CD14-positive monocyte (primary cell): ENCODE measurements around the gene IL36G. TPM values are rescaled to one million over a fixed set of nuclear protein-coding genes. Genes with fewer than 3 reads are reported as not detected.

Experiments
- DNase-seq, 3 donors: peaks; one replicate each; pipeline ENCODE4 v3.0.0-alpha.2; 2011 to 2022
- H2AFZ ChIP-seq: 2 replicates; pipeline ENCODE4 v1.6.0; 2012; ENCODE audit warnings: mild to moderate bottlenecking, low read depth, low read length, inconsistent platforms; ENCODE audit not compliant: insufficient read depth, poor library complexity, severe bottlenecking
- H3K27ac ChIP-seq, 2 donors: 1 replicate in 1 of 2; 2 replicates in 1 of 2; pipeline ENCODE4 v1.5.1; 2012 to 2013; ENCODE audit warnings: low read length in 2 of 2, control low read depth in 1 of 2, inconsistent platforms in 1 of 2, low read depth in 1 of 2, mild to moderate bottlenecking in 1 of 2
- H3K27me3 ChIP-seq, 2 donors: one replicate each; pipeline versions ENCODE4 v1.6.0 to v1.6.1; 2011 to 2013; ENCODE audit warnings: low read length in 2 of 2; ENCODE audit not compliant: control insufficient read depth in 2 of 2, insufficient read depth in 2 of 2
- H3K36me3 ChIP-seq, 2 donors: replicated peaks in 1 of 2; 1 replicate in 1 of 2; 2 replicates in 1 of 2; pipeline versions ENCODE4 v1.5.1 to v1.6.1; 2012 to 2013; ENCODE audit warnings: low read length in 2 of 2, control low read depth in 1 of 2, inconsistent platforms in 1 of 2, mild to moderate bottlenecking in 1 of 2; ENCODE audit not compliant: insufficient read depth in 2 of 2, control insufficient read depth in 1 of 2
- H3K4me1 ChIP-seq, 2 donors: 1 replicate in 1 of 2; 2 replicates in 1 of 2; pipeline versions ENCODE4 v1.5.1 to v1.6.1; 2012 to 2013; ENCODE audit warnings: low read length in 2 of 2, control low read depth in 1 of 2, inconsistent platforms in 1 of 2, mild to moderate bottlenecking in 1 of 2, moderate library complexity in 1 of 2; ENCODE audit not compliant: insufficient read depth in 2 of 2, control insufficient read depth in 1 of 2
- H3K4me2 ChIP-seq: replicated peaks from 2 replicates; pipeline ENCODE3; 2012; ENCODE audit warnings: low read length, moderate library complexity, mild to moderate bottlenecking; ENCODE audit not compliant: poor library complexity, severe bottlenecking; ENCODE audit errors: extremely low read depth
- H3K4me3 ChIP-seq, 3 experiments: fragments of 200-600 bp in 1 of 3; sonication (generic) in 1 of 3; replicated peaks in 1 of 3; 1 replicate in 2 of 3; 2 replicates in 1 of 3; pipeline ENCODE4 v1.5.1; 2011 to 2013; ENCODE audit warnings: low read length in 3 of 3, mild to moderate bottlenecking in 3 of 3, control low read depth in 2 of 3, low read depth in 2 of 3, inconsistent platforms in 1 of 3, moderate library complexity in 1 of 3
- H3K79me2 ChIP-seq: 2 replicates; pipeline ENCODE4 v1.6.0; 2012; ENCODE audit warnings: mild to moderate bottlenecking, control low read depth, inconsistent platforms, low read length, moderate library complexity; ENCODE audit not compliant: insufficient read depth
- H3K9ac ChIP-seq: 2 replicates; pipeline ENCODE4 v1.6.0; 2017; ENCODE audit warnings: low read length, mild to moderate bottlenecking; ENCODE audit not compliant: insufficient read depth, poor library complexity, severe bottlenecking
- H3K9me3 ChIP-seq, 2 donors: replicated peaks in 1 of 2; 1 replicate in 1 of 2; 2 replicates in 1 of 2; pipeline versions ENCODE4 v1.5.1 to v1.6.1; 2012 to 2013; ENCODE audit warnings: low read length in 2 of 2, control low read depth in 1 of 2; ENCODE audit not compliant: control insufficient read depth in 1 of 2, insufficient read depth in 1 of 2
- H4K20me1 ChIP-seq: 2 replicates; pipeline ENCODE4 v1.6.0; 2012; ENCODE audit warnings: mild to moderate bottlenecking, low read length, control low read depth, moderate library complexity; ENCODE audit not compliant: insufficient read depth
- H3K27ac Mint-ChIP-seq, 7 donors: one replicate each; pipeline ENCODE4 v1.8.0; 2020; ENCODE audit warnings: mild to moderate bottlenecking in 7 of 7, mixed read lengths in 7 of 7, moderate library complexity in 6 of 7, inconsistent platforms in 2 of 7
- H3K27me3 Mint-ChIP-seq, 3 donors: one replicate each; pipeline ENCODE4 v1.8.0; 2021 to 2022; ENCODE audit warnings: low read depth in 3 of 3, mild to moderate bottlenecking in 3 of 3, mixed read lengths in 3 of 3, moderate library complexity in 3 of 3, inconsistent platforms in 1 of 3
- H3K36me3 Mint-ChIP-seq, 2 donors: one replicate each; pipeline ENCODE4 v1.8.0; 2020; ENCODE audit warnings: mixed read lengths in 2 of 2, inconsistent platforms in 1 of 2, mild to moderate bottlenecking in 1 of 2
- H3K4me1 Mint-ChIP-seq: one replicate; pipeline ENCODE4 v1.8.0; 2020; ENCODE audit warnings: mild to moderate bottlenecking, mixed read lengths
- H3K4me3 Mint-ChIP-seq, 2 donors: one replicate each; pipeline ENCODE4 v1.8.0; 2020; ENCODE audit warnings: mild to moderate bottlenecking in 2 of 2, mixed read lengths in 2 of 2, moderate library complexity in 1 of 2
- H3K9me3 Mint-ChIP-seq, 7 donors: one replicate each; pipeline ENCODE4 v1.8.0; 2020 to 2022; ENCODE audit warnings: mixed read lengths in 7 of 7, mild to moderate bottlenecking in 6 of 7, moderate library complexity in 6 of 7, inconsistent platforms in 2 of 7
- CTCF ChIP-seq: fragments of 200-600 bp; IDR thresholded peaks from one replicate; pipeline ENCODE4 v1.8.0; 2022; ENCODE audit warnings: antibody characterized with exemption, mild to moderate bottlenecking
- WGBS: methylation state at CpG from one replicate; pipeline ENCODE4 v1.1.5; 2013; ENCODE audit warnings: missing lambda C conversion rate; ENCODE audit not compliant: insufficient coverage; 5-methylcytosine and 5-hydroxymethylcytosine counted together
- intact Hi-C, 2 donors: fragments of 100-400 bp; cut with micrococcal nuclease; formaldehyde crosslinking; loops; one replicate each; pipeline versions ENCODE4 v1.15.0 to v1.15.1; 2023
- polyA plus RNA-seq, 3 donors: library from polyadenylated mRNA; depleted of rRNA in 1 of 3; unstranded in 2 of 3; stranded (reverse) in 1 of 3; fragments of 300-500 nt in 2 of 3; fragments of >200 nt in 1 of 3; fragmentation: Illumina TruSeq in 2 of 3; gene quantifications; 1 replicate in 2 of 3; 2 replicates in 1 of 3; pipeline ENCODE4 v1.2.3, GENCODE V29; 2012 to 2021

Gene IL36G
- polyA plus RNA-seq, 3 donors: not detected

- no peaks in the 10 kb centered on the region for H3K9me3 ChIP-seq
- H3K27me3 ChIP-seq: no peaks in the 10 kb centered on the region
- H3K4me1 Mint-ChIP-seq: peaks cover 16% of the 10 kb centered on the region
- H4K20me1 ChIP-seq: no peaks in the 10 kb centered on the region
- WGBS: 91% methylated on average over 4 of the region's 5 CpGs
- no peaks in the 10 kb centered on the region for H3K36me3 ChIP-seq
- no peaks in the 10 kb centered on the region for H3K36me3 Mint-ChIP-seq
- H3K4me1 ChIP-seq: peaks cover 6 to 19% of the 10 kb centered on the region in 2 donors
- no peak for DNase-seq
- H3K4me3 Mint-ChIP-seq: no peak overlapping the region
- no peak for TF ChIP-seq CTCF
- no peak overlapping the region for H3K27ac Mint-ChIP-seq
- no peak overlapping the region for H3K4me2 ChIP-seq
- H3K9ac ChIP-seq: no peak overlapping the region
- no peak overlapping the region for H2AFZ ChIP-seq
- H3K4me3 ChIP-seq: no peak overlapping the region
- H3K27me3 Mint-ChIP-seq: peaks cover 0 to 3% (median 0%) of the 10 kb centered on the region in 3 donors
- no peak overlapping the region for H3K27ac ChIP-seq
- H3K79me2 ChIP-seq: no peaks in the 10 kb centered on the region
- peaks cover 0 to 2% (median 0%) of the 10 kb centered on the region in 7 donors for H3K9me3 Mint-ChIP-seq
- intact Hi-C loops: loop anchor here in 1 of 2 donors (5.0 kb wide), 1 partner anchor 52 kb away; no protein-coding TSS in a partner anchor
Measured at GRCh38 chr2:112939425-112939824, 38.4 kb upstream of the IL36G start.

- H4K20me1 ChIP-seq: no peaks in the 10 kb centered on the region
- H2AFZ ChIP-seq: no peak overlapping the region
- peaks cover 0 to 3% (median 0%) of the 10 kb centered on the region in 3 donors for H3K27me3 Mint-ChIP-seq
- H3K4me1 Mint-ChIP-seq: peaks cover 12% of the 10 kb centered on the region
- H3K79me2 ChIP-seq: no peaks in the 10 kb centered on the region
- H3K27ac Mint-ChIP-seq: peak overlapping the region in 1 of 7 donors; percentile 50
- no peaks in the 10 kb centered on the region for H3K36me3 ChIP-seq
- DNase-seq: no peak
- no peaks in the 10 kb centered on the region for H3K27me3 ChIP-seq
- H3K9ac ChIP-seq: no peak overlapping the region
- H3K9me3 Mint-ChIP-seq: peaks cover 0 to 5% (median 1%) of the 10 kb centered on the region in 7 donors
- intact Hi-C loops: loop anchor here (5.0 kb wide), 1 partner anchor 194 kb away; no protein-coding TSS in a partner anchor
- H3K27ac ChIP-seq: no peak overlapping the region
- no peak overlapping the region for H3K4me2 ChIP-seq
- H3K4me3 ChIP-seq: no peak overlapping the region
- WGBS: no CpG with 5 or more reads among the region's 3 CpGs
- no peak for TF ChIP-seq CTCF
- H3K9me3 ChIP-seq: no peaks in the 10 kb centered on the region
- H3K36me3 Mint-ChIP-seq: no peaks in the 10 kb centered on the region
- H3K4me1 ChIP-seq: peaks cover 4 to 14% of the 10 kb centered on the region in 2 donors
- H3K4me3 Mint-ChIP-seq: peak overlapping the region in 1 of 2 donors; percentile 52
Measured at GRCh38 chr2:112940859-112941625, 36.8 kb upstream of the IL36G start.
